SU-DHL-6 (cell line): ENCODE measurements around the gene LMOD2.

ENCODE experiments used
- EZH2phosphoT487 ChIP-seq: fragments of 200-600 bp; sonication (generic), shearing (Covaris generic); conservative IDR thresholded peaks from 2 replicates; pipeline ENCODE4 v1.6.1; 2018; ENCODE audit warnings: mild to moderate bottlenecking, antibody characterized with exemption, low read length, moderate library complexity, mixed read lengths
- TF ChIP-seq, protein P1 (sequence below): fragments of 200-600 bp; sonication (generic); IDR thresholded peaks from one replicate; pipeline ENCODE4 v1.5.1; 2017; ENCODE audit warnings: antibody characterized with exemption, mild to moderate bottlenecking, low read length, moderate library complexity; ENCODE audit not compliant: insufficient read depth, poor library complexity, severe bottlenecking

GRCh38 chr7:123625254-123625653, 30.4 kb upstream of the LMOD2 start:
- TF ChIP-seq, protein P1, sequence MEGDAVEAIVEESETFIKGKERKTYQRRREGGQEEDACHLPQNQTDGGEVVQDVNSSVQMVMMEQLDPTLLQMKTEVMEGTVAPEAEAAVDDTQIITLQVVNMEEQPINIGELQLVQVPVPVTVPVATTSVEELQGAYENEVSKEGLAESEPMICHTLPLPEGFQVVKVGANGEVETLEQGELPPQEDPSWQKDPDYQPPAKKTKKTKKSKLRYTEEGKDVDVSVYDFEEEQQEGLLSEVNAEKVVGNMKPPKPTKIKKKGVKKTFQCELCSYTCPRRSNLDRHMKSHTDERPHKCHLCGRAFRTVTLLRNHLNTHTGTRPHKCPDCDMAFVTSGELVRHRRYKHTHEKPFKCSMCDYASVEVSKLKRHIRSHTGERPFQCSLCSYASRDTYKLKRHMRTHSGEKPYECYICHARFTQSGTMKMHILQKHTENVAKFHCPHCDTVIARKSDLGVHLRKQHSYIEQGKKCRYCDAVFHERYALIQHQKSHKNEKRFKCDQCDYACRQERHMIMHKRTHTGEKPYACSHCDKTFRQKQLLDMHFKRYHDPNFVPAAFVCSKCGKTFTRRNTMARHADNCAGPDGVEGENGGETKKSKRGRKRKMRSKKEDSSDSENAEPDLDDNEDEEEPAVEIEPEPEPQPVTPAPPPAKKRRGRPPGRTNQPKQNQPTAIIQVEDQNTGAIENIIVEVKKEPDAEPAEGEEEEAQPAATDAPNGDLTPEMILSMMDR: no peak
- TF ChIP-seq EZH2phosphoT487: no peak
